ENCODE measurements around the gene GLUL. TPM values are rescaled to one million over a fixed set of nuclear protein-coding genes. Genes with fewer than 3 reads are reported as not detected.
A peak's percentile ranks its signal among the peaks of the same experiment; 100 is the strongest.

The GLUL gene
- 1,000 to 10,000 TPM in 3 of 4 donors, 100 to 1,000 TPM in 1; 597 to 1,638 (median 1,035) TPM for total RNA-seq

DNA sequence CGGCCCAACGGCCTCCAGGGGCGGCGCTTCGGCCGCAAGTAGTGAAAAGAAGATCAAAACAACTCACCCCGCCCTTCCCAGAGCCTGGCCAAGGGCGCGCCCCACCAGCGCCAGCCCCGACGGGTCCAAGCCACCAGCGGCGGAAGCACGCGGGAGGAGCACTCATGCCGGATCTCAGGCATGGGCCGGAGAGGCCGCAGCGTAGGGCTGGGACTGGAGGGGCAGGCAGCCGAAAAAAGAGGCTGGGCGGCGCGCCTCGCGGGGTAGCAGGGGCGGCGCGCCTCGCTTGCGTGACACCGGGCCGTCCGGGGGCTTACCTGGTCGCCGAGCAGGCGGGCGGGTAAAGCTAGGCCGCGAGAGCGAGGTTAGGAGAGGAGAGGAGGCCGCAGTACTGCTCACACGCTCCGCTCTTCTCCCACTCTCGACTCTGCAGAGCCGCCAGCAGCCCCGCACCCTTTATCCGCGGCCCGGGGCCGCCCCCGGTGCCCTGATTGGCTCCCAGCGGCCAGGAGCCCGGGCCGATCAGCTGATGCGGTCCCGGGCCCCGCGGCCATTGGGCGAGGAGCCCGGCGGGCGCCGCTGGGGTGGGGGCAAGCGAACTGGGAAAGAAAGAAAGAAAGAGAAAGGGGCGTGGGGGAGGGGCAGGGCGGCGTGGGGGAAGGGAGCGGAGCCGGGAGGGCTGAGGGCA, at the start of gene GLUL:
GLUL (minus strand) TSS at position 429 of the 688 bp plus-strand sequence. CDS start 3,053 bp downstream, outside the sequence.
- 0% methylated on average over 1 to 29 of the region's 70 CpGs for WGBS, 2 donors
- peak within 1 kb of the TSS; percentile 72 to 88 (median 86) for H3K4me3 ChIP-seq
- no peaks in the 10 kb centered on the region for H3K27me3 ChIP-seq
- peak within 1 kb of the TSS; percentile 97 to 99 (median 98) for H3K27ac ChIP-seq
- H3K9me3 ChIP-seq, result peaks cover 0 to 4% (median 0%) of the 10 kb centered on the region in 3 donors
- peaks cover 8 to 71% (median 27%) of the 10 kb centered on the region in 3 donors for H3K4me1 ChIP-seq
- DNase-seq, result peak; percentile 46
- intact Hi-C loops (cut with DNase I), result loop anchor here (5.0 kb wide), 1 partner anchor 249 kb away; no protein-coding TSS in a partner anchor
- TF ChIP-seq POLR2A (IDR thresholded peaks at IDR 0.05), result peak in 3 of 4 donors; percentile 94 to 100 (median 99)
- TF ChIP-seq CTCF (IDR thresholded peaks at IDR 0.05), result peak in 3 of 6 experiments; percentile 3 to 39 (median 35)
- H3K36me3 ChIP-seq, result peaks cover 20 to 25% (median 25%) of the 10 kb centered on the region in 3 donors

GRCh38 chr1:182438326-182438725, 46.7 kb upstream of the GLUL start:
- TF ChIP-seq POLR2A (IDR thresholded peaks at IDR 0.05), result no peak
- no peak for TF ChIP-seq CTCF (IDR thresholded peaks at IDR 0.05)
- no peak for DNase-seq
- Histone ChIP-seq H3K27ac (no peak overlapping the region), H3K36me3 (no peaks in the 10 kb centered on the region), H3K9me3 (peaks cover 0 to 9% (median 0%) of the 10 kb centered on the region in 3 donors), H3K4me3 (no peak overlapping the region), H3K27me3 (no peaks in the 10 kb centered on the region), H3K4me1 (peaks cover 0 to 6% (median 0%) of the 10 kb centered on the region in 3 donors)
- 81 to 100% methylated on average over 1 of the region's 1 CpG for WGBS, 2 donors
- intact Hi-C loops (cut with DNase I), result no loop called here

- TF ChIP-seq POLR2A (IDR thresholded peaks at IDR 0.05) (no peak), CTCF (IDR thresholded peaks at IDR 0.05) (no peak)
- no peak for DNase-seq
- intact Hi-C loops (cut with DNase I), result no loop called here
Observed at GRCh38 chr1:182433580-182433979, 42.0 kb upstream of the GLUL start.

DNA sequence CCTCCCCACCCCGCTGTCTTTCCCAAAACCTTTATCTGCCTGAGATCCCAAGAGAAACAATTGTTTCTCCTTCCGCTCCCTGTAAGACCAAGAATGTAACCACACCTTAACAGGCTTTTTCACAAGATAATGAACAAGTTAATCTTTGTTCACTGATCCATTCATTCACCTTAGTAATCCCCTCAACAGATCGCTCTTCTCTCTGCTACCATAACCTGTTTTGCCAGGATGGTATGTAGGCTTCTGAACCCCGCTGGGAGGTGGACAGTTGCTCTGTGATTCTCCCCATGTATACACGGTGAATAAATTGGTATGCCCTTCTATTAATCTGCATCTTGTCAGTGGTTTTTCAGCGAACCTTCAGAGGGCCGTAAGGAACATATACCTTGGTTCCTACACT, 39.7 kb upstream of the GLUL start:
- H3K36me3 ChIP-seq, result no peaks in the 10 kb centered on the region
- peaks cover 0 to 14% (median 0%) of the 10 kb centered on the region in 3 donors for H3K4me1 ChIP-seq
- DNase-seq, result no peak
- H3K4me3 ChIP-seq, result no peak overlapping the region
- 60 to 67% methylated on average over 7 of the region's 7 CpGs for WGBS, 2 donors
- H3K27ac ChIP-seq, result no peak overlapping the region
- intact Hi-C loops (cut with DNase I), result no loop called here
- no peak for TF ChIP-seq CTCF (IDR thresholded peaks at IDR 0.05)
- TF ChIP-seq POLR2A (IDR thresholded peaks at IDR 0.05), result no peak
- H3K27me3 ChIP-seq, result peaks cover 0 to 5% (median 0%) of the 10 kb centered on the region in 4 donors
- H3K9me3 ChIP-seq, result no peaks in the 10 kb centered on the region

More at GRCh38 chr1:182433580-182433979, 42.0 kb upstream of the GLUL start:
- peaks cover 0 to 14% (median 0%) of the 10 kb centered on the region in 3 donors for H3K4me1 ChIP-seq
- peaks cover 0 to 6% (median 0%) of the 10 kb centered on the region in 3 donors for H3K9me3 ChIP-seq
- H3K36me3 ChIP-seq, result no peaks in the 10 kb centered on the region
- 92% methylated on average over 1 of the region's 1 CpG for WGBS, 2 donors
- H3K4me3 ChIP-seq, result no peak overlapping the region
- H3K27me3 ChIP-seq, result peaks cover 0 to 5% (median 0%) of the 10 kb centered on the region in 4 donors
- no peak overlapping the region for H3K27ac ChIP-seq
